GM18502 (cell line): ENCODE data around the gene FAM209A.
"Not testable (repeated sequence)": the region's sequence is repeated elsewhere in the genome, so short reads cannot be mapped to it uniquely, and the experiment has no call there.

Source experiments
- ATAC-seq: cut with Tn5 transposase; IDR thresholded peaks from one replicate; pipeline ENCODE4 v1.9.1; 2021; ENCODE audit warnings: mild to moderate bottlenecking; ENCODE audit not compliant: unreplicated experiment, poor library complexity

Gene FAM209A

DNA sequence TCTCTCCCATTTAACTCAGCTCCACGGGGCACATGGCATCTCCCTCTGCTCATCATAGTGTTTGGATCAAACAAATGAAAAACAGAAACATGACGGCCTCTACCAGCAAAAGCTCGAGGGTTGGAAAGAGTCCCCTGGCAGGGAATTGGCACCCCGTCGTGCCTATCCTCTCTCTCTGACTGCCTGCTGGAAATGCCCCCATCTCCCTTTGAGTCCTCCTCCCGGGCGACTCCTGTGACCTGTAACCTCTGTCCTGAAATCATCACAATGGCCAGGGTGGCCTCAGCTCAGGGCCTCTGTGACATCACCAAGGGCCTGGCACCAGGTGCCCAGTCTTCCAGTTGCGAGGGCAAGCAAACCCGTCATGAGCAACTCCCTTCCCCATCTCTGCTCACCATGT lies 8.4 kb downstream of the FAM209A start, which contains the start of gene FAM209B:
FAM209B (plus strand) TSS at position 301 of the 400 bp plus-strand sequence; CDS start at position 397, 96 bp downstream.
- not testable (repeated sequence) for ATAC-seq

DNA sequence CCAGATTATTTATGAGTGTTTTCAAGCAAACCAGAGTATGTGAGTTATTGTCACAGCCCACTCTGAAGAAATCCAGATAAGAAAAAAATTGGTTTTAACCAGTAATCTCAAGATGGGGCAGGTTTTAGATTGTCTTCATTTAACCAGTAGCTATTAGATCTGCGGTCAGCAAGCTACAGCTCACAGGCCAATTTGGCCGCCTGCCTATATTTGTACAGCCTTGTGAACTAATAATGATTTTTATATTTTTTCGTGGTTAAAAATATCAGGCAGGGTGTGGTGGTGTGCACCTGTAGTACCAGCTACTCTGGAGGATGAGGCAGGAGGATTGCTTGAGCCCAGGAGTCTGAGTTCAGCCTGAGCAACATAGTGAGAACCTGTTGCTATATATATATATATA lies 13.5 kb downstream of the FAM209A start:
- no peak for ATAC-seq

DNA sequence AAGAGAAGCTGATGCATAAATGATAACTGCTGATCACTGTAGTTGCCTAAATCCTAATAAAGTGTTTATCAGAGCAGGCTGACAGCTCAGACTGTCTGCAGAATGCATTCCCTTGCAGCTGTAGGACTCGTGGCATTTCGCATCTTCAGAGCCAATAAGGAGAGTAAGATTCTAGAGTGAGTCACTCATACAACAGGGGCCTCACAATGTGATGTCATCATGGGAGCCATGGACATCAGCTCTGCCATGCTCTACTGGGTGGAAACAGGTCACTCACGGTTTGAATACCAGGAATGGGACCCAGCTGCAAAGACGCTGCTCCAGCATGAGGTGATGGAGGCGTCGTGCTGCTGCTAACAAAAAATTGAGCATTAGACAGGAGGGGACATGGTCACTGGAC lies 15.9 kb downstream of the FAM209A start:
- no peak for ATAC-seq

DNA sequence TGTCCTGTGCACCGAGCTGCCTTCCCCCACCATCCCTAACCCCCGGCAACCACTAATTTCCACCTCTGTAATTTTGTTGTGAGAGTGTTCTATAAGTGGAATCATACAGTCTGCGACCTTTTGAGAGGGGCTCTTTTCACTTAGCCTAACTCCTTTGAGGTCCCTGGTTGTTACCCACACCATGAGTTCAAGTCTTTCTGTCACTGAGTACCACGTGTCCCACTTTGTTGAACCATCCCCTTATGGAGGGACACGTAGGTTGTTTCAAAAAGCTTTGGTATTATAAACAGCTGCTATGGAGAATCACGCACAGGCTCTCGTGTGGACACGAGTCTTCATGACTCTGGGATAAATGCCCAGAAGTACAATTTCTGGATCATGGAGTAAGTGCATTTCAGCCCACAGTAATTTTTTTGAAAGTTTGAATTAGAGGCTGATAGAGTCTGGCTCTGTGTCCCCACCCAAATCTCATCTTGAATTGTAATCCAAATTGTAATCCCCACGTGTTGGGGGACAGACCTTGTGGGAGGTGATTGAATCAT lies 18.0 kb downstream of the FAM209A start:
- no peak for ATAC-seq

DNA sequence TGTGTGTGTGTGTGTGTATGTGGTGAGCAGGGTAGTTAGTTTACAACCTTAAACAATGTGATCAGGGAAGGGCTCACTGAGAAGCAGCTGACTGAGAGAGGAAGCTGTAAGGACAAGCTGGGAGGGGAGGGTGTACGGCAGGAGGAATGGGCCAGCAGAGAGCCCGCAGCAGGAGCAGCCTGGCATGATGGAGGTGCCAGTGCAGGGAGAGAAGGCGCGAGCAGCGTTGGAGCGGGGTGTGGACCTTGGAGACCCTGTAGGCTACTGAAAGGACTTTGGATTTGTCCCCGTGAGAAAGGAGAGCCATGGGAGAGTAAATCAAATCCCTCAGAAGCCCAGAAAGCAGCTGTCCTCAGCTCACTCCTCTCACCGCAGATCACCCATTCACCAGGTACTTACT lies 27.0 kb downstream of the FAM209A start:
- ATAC-seq = no peak

DNA sequence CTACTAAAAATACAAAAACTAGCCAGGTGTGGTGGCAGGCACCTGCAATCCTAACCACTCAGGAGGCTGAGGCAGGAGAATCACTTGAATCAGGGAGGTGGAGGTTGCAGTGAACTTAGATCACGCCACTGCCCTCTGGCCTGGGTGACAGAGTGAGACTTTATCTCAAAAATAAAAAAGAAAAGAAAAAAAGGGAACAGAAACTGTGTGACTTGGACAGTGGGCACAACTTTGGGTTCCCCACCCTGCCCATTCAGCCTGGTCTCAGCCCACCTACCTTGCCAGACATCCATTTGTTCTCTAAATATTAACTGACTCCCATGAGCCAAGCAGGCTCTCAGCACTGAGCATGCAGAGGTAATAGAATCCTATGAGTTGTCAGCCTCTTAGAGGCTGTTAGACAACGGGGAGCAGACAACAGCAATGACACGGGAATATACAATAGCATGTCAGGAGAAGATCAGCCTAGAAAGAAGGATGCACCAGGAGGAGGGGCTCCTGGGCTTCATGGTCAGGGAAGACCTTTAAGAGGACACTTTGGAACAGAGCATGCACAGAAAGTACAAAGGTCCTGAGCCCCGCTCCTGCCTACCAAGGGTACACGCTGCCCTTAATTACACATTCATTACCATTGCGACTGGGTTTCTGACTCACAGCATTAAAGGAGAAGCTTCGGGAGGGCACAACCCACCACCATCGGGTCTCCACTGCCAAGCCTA lies 28.5 kb downstream of the FAM209A start:
- ATAC-seq = no peak

DNA sequence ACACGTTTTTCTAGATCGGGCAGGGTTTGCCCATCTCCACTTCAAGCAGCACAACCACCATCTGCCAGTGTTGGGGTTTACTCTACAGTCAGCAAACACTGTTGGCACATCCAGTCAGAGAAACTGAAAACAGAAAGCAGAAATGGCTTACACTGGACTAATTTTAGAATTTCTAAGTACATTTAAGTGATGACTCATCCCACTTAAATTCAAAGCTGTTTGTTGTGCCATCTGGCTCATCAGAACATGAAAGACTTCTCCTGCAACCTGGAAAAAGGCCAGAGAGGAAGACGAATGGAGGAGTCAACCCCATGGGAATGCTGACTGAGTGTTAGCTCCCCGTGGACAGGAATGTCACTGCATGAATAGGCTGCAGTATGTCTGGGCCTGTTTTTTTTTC lies 30.3 kb downstream of the FAM209A start:
- peak; percentile 92 for ATAC-seq

DNA sequence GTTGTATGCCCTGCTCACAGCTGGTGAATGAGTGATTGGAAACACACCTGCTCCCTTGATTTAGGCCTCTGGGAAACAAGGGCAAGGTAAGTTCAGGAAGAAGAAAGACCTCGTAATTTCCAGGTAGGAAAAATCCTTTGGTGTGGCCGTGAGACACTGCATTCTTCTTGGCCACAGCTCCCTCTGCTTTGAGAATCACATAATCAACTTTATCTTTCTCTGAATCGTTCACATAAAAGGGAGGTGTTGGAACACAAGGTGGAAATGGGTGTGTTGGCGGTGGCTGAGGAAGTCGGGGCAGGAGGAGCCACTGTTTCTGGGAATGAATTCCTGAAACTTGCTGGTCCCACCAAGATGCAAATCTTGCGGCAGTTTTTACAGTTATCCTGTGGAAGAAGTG lies 34.4 kb downstream of the FAM209A start:
- ATAC-seq = no peak

DNA sequence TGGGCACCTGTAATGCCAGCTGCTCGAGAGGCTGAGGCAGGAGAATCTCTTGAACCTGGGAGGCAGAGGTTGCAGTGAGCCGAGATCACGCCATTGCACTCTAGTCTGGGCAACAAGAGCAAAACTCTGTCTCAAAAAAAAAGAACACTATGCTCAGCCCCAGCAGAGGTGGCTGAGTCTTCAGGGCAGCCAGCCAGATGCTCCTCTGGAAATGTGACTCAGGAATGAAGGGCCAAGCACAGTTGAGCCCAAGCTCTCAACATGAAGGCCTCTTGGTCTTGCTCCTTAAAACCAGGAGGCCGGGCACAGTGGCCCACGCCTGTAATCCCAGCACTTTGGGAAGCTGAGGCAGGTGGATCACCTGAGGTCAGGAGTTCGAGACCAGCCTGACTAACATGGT lies 40.0 kb downstream of the FAM209A start:
- ATAC-seq = not testable (repeated sequence)

DNA sequence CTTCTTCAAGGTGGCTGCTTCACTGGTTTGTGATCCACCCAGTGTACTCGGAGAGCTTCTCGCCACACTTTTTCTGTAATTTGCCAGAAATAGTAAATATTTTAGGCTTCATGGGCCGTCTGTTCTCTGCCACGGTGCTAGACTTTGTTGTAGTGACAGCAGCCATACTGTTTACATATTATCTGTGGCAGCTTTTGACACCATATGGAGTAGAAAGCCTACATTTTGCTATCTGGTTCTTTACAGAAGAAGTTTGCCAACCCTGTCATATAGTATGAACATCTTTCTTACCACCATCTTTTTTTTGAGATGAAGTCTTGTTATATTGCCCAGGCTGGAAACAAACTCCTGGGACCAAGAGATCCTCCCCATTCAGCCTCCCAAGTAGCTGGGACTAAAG lies 41.0 kb downstream of the FAM209A start:
- ATAC-seq = no peak

DNA sequence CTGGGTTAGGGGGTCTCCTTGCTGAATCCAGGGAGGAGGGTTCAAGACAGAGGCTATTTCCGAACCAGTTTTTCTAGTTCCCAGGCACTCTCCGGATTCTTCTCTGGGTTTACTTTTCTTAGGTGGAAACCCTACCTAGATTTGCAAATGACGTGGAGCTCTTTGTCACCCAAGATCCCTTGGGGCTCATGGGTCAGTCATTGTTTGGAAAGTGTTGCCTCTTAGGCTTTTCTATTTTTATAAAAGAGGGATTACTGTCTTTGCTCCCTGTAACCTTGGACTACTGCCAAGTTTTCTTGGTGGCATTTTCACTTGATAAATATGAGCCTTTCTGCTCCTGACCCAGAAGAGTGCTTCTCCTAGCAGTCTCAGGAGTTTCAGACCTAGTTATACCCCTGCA lies 42.1 kb downstream of the FAM209A start:
- ATAC-seq = no peak

DNA sequence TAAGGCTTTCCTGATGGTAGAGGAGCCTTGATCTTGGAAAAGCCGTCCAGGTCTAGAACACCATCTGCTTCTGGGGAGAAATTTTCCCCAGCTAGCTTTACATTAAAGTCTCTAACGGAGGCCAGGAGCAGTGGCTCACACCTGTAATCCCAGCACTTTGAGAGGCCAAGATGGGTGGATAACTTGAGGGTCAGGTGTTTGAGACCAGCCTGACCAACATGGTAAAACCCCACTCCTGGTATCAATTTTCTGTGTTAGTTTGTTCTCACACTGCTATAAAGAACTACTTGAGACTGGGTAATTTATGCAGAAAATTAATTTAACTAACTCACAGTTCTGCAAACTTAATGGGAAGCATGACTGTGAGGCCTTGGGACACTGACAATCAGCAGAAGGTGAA lies 46.3 kb downstream of the FAM209A start:
- ATAC-seq = no peak

DNA sequence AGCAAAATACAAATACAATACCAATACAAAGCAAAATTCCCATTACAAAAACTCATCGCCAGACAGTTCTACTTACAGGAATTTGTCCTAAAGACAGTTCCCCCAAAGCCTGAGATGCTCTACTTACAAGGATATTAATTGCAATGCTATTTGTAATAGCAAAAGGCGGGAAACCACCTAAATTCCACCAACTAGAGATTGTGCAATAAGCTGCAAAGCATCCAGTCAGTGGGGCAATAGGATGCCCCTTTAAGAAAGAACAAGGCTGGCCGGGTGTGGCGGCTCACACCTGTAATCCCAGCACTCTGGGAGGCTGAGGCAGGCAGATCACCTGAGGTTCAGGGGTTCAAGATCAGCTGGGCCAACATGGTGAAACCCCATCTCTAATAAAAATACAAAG lies 47.6 kb downstream of the FAM209A start:
- ATAC-seq = no peak

DNA sequence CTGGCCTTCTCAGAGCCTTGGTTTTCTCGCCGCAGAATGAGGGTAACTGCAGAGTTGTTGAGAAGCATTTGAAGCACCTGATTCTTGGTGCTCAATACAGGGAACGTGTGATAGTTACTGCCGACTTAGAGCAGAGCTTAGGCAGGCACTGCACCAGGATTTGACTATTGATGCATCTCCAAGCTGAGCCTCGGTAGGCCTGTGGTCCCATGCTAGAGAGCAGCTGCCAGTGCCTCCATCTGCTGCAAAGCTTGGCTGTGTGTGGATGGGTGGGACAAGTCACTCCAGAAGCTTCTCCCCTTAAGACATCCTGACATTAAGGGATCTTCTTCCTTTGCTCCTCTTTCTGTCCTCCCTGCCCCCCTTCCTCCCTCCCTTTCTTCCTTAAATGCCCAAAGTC lies 49.4 kb downstream of the FAM209A start:
- ATAC-seq = no peak

DNA sequence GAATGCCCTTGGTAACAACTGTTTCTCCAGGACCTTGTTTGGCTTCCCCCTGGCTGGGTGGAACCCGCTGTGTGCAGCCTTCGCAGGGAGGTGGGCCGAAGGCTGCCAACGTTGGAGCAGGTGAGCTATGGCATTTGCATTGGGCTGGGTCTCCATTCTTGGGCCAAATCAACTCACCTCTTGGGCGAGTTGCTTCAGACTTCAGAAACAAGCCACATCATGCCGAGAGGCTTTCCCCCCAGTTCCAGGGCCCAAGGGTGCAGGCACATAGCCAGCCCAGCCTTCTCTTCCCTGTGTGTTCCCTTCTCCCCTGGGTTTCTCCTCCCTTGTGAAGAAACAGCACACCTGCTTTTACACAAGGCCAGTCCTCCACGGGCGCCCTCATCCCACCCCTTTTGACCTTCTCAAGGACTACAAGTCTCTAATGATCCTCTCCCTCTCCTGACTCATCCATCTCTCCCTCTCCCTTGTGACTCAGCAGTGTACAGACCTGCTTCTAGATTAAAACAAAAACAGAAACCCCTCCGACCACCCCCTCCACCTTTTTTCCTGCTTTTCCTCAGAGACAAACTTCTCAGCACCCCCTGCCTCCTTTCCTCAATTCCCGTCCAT lies 50.1 kb downstream of the FAM209A start:
- no peak for ATAC-seq

DNA sequence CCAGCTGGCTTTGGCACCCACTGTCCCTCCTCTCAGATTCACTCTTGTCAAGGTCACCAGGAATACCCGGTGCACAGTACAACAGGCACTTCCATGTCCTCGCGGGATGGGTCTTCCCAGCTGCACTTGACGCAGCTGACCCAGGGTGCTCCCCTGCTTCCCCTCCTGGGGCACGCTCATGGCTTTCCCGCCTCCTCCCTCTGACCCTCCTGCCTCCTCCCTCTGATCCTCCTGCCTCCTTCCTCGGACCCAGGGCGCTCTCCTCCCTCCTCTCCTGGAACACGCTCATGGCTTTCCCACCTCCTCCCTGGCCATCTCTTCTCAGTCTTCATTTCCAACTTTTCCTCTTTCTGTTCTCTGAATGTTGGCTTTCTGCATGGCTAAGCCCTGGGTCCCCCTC lies 50.6 kb downstream of the FAM209A start:
- ATAC-seq = no peak
